GM21786 (cell line): ENCODE measurements around the gene RFX5.
A peak's percentile ranks its signal among the peaks of the same experiment; 100 is the strongest.
"Not testable (repeated sequence)": the region's sequence is repeated elsewhere in the genome, so short reads cannot be mapped to it uniquely, and the experiment has no call there.

ENCODE experiments used
- ATAC-seq: cut with Tn5 transposase; IDR thresholded peaks from one replicate; pipeline ENCODE4 v1.9.1; 2021; ENCODE audit not compliant: unreplicated experiment

Gene RFX5

DNA sequence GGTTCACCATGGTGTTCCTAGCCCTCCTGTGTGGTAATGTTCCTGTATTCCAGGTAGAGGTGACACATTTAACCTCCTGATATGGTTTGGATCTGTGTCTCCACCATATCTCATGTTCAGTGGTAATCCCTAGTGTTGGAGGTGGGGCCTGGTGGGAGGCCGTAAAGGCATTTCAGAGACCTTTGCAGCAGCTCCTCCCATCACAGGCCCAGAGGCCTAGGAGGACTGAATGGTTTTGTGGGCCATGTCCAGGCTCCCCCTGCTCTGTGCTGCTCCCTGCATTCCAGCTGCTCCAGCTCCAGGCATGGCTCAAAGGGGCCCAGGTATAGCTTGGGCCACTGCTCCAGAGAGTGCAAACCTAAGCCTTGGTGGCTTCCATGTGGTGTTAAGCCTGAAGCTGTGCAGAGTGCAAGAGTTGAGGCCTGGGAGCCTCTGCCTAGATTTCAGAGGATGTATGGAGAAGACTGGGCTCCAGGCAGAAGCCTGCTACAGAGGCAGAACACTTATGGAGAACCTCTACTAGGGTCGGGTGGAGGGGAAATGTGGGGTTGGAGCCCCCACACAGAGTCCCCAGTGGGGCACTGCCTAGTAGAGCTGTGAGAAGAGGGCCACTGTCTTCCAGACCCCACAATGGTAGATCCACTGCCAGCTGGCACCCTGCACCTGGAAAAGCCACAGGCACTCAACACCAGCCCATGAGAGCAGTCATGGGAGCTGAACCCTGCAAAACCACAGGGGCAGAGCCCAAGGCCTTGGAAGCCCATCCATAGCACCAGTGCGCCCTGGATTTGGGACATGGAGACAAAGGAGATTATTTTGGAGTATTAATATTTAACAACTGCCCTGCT lies 15.5 kb upstream of the RFX5 start:
- no peak for ATAC-seq

- no peak for ATAC-seq
Observed at GRCh38 chr1:151361883-151362282, 14.8 kb upstream of the RFX5 start.

GRCh38 chr1:151356696-151357095 lies 9.6 kb upstream of the RFX5 start:
- no peak for ATAC-seq

DNA sequence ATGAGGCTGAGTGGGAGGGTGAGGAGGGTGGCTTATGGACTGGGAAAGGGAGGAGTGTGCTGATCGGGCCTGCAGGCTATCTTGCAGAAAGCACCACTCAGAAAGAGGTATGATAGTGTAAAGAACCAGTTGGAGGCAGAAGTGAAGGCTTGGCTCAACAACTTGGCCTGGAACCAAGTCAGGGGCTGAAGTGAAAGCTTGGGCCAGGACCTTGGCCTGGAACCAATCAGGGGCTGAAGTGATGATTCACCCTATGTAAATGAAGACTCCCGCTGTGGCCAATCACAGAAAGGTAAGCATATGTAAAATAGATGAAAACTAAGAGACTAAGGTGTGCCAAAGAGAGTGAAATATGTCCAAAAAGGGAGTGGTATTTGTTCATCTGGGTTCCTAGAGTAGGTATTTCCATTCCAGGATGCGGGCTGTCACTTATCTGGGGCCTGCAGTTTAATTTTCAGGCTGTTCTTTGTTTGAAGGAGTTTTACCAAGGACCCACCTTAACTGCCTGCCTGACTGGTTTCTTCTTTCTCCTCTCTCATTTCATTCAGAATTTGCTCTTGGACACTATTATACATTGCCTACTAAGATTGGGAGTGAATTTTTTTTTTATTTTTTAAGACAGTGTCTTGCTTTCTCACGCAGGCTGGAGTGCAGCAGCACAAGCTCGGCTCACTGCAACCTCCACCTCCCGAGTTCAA lies 5.1 kb upstream of the RFX5 start:
- no peak for ATAC-seq

DNA sequence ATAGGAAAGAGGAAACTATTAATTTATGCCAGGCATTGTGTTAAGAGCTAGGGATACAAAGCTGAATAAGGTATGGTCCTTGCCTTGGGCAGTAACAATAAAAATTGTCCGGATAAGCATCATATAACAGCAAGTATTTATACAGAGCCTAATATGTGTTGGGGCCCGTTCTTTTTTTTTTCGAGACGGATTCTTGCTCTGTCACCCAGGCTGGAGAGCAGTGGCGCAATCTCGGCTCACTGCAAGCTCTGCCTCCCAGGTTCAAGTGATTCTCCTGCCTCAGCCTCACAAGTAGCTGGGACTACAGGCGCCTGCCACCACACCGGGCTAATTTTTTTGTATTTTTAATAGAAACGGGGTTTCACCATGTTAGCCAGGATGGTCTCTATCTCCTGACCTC lies 3.3 kb upstream of the RFX5 start:
- ATAC-seq = not testable (repeated sequence)

DNA sequence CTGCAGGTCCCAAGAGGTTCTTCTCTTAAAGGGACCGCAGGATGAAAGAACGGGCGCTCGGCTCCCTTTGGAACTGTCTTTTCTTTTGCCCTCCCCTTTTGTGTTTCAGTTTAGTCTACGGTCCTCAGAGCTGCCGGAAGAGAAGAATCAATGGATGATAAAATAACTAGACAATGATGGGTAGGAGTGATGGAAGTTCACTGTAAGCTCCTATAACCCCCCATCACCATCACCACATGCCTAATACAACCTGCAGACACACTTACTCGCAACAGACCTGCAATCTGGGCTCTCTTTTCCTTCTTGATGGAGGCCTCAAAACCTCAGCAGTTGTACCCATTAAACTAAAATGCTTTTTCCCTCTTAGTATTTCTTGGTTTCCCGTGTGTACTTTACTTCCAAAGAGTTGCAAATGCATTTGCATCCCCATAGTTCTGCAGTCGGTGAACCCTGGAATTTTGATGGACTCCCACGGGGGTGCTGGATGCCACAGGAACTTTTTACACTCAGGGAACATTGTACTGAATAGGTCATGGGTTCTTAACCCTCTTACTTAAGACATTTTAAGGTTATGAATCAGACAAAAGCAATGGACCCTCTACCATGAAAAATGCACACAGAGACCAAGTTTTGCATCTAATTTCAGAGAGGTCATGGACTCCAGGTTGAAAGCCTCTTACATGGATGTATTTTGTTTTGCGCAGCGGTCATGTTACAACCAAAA lies 633 bp upstream of the RFX5 start:
- ATAC-seq = no peak

GRCh38 chr1:151346082-151346768 lies 827 bp downstream of the RFX5 start:
- ATAC-seq = no peak

DNA sequence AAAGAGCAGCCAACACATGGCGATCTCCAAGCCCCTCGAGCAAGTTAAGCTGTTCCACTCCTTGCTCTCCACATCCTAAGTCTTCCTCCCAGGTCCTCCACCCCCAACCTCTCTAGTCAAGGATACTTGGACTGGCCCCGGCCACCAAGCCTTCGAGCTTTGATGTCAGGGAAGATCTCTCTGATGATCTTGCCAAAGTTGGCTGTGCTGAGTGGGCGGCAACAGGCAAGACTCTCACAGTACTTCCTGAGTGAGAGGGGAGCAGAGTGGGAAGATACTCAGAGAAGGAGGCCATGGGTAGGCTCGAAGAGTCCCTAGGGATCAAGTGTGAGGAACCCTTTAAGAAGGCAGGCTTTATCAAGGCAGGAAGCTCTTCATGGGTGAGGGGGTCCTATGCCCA lies 2.8 kb downstream of the RFX5 start:
- ATAC-seq = no peak

GRCh38 chr1:151343587-151343986 lies 3.5 kb downstream of the RFX5 start:
- no peak for ATAC-seq

- ATAC-seq = no peak
Observed at GRCh38 chr1:151342569-151342968, 4.5 kb downstream of the RFX5 start.

DNA sequence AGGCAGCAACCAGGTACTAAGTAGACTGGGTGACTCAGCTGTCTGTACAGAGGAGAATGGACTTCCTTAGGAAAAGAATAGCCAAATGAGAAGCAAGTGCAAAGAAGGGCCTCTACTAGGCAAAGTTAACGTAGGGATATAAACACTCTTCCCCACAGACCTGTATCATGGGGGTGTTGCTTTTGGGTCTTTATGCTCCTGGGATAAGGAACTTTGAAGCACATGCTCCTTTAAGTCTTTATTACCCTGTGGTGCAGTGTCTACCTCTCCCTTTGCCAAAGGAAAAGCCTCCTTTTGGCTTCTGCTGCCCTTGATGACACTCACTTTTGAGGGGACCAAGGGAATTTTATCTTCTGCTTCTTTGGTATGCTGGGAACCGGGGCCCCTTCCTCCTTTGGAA lies 5.0 kb downstream of the RFX5 start:
- no peak for ATAC-seq

DNA sequence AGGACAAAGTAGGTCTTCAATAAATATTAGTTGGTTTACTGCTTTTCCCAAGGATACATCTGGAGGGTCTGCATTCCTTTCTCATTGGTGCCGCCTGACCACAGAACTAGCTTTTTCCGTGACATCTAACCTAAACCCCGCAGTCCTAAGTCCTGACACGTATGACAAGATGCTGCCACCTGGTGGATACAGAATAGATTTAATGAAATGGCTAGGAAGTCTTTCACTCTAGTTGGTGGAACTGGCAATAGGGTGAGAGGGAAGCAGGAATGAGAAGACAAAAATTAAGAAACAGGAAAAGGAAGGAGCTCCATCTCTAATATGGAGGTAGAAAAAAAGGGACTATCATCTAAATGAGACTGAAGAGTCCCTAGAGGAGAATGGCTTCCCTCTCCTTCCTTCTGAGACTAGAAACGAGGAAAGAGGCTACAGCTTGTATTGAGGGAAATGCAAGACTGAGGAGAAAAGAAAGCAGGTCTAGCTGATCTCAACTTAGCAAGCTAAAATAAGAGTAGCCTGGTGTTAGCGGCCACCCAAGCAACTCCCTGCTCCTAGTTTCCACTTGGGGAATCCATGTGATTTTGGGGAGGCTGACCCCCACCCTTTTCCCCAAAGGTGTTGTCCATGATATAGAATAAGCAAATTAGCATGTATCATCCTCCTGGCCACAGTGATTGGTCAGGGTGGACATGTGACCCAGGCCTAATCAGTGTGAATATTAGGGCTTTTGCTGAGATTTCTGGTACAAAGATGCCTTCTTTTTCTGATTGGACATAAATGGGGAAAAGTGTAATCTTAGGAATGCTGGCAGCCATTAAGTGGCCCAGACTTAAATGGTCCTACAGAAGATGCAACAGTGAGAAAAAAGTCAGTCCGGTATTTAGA lies 5.9 kb downstream of the RFX5 start:
- ATAC-seq = no peak

GRCh38 chr1:151336556-151336955 lies 10.5 kb downstream of the RFX5 start:
- no peak for ATAC-seq

GRCh38 chr1:151334822-151335221 lies 12.2 kb downstream of the RFX5 start:
- ATAC-seq = no peak

DNA sequence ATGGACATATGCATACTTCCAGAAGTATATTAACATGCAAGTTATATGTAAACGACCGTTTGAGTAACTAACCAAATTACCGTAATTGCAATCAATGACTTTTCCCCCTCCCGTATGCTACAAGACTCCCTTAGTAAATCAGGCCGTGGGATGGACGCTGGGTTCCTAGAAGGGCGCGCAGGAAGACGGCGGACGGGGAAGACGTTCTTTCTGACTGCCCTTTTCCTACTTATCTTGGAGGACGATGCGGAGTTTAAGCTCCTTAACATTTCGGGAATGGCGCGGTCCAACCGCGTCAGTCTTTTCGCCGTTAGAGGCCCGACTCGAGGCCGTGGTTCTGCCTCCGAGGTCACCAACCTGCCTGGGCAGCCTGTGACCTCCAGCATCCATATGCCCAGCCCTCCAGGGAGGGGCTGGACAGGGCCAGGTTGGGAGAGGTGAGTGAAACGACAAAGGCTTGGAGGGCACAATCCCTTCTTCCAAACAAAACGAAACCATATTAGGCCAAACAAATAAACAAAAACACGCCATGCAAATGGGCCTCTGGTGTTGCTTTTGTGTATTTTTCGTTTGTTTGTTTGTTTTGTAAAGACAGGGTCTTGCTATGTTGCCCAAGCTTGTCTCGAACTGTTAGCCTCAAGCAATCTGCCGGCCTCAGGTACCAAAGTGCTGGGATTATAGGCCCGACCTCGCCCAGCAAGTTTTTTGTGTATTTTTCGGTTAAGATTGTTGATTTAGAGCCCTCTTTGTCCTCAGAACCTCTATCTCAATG lies 19.0 kb downstream of the RFX5 start:
- ATAC-seq = peak; percentile 15

GRCh38 chr1:151327223-151327902 lies 19.7 kb downstream of the RFX5 start, which contains the start of gene PI4KB:
Gene PI4KB (minus strand): TSS chr1:151327416. CDS start chr1:151316481, 10,935 bp downstream.
- ATAC-seq = peak; percentile 75

GRCh38 chr1:151326619-151327222 lies 20.3 kb downstream of the RFX5 start:
- peak; percentile 52 for ATAC-seq
